ENCODE measurements around the gene EYA2. TPM values are rescaled to one million over a fixed set of nuclear protein-coding genes. Genes with fewer than 3 reads are reported as not detected.
A peak's percentile ranks its signal among the peaks of the same experiment; 100 is the strongest.

EYA2 gene
- total and polyA plus RNA-seq, 2 of the 4 experiments (the other 2 are of a cell fraction): 2.3 to 5.4 TPM

- H4K91ac ChIP-seq (ENCODE audit: insufficient read depth, low read depth, low read length): no peak overlapping the region
- H3K56ac ChIP-seq (ENCODE audit: extremely low read depth, insufficient read depth, low read length): no peak overlapping the region
- ChIA-PET POLR2A (ENCODE audit: unreplicated experiment) (no interaction called here), CTCF (no interaction called here)
- H3K9me1 ChIP-seq (ENCODE audit: insufficient read depth, low read length): no peaks in the 10 kb centered on the region
- no peak overlapping the region for H2AK9ac ChIP-seq (replicated peaks; ENCODE audit: low read depth, low read length, poor library complexity)
- no peak overlapping the region for H3K9ac ChIP-seq (ENCODE audit: low read depth, low read length)
- dilution Hi-C loops (cut with HindIII; ENCODE audit: low sequenced_read_pairs, unreplicated experiment) (no loop called here), in situ Hi-C loops (cut with MboI; ENCODE audit: low sequenced_read_pairs) (no loop called here), intact Hi-C loops (cut with micrococcal nuclease) (no loop called here)
- no peak overlapping the region for H2AFZ ChIP-seq (replicated peaks; ENCODE audit: low read length, poor library complexity)
- no peak overlapping the region for H3K14ac ChIP-seq (replicated peaks; ENCODE audit: low read depth, low read length)
- no TSS peak for BruUV-seq (replicated peaks)
- TF ChIP-seq MAZ (IDR thresholded peaks at IDR 0.05; ENCODE audit: borderline replicate concordance, low read depth, low read length) (no peak), USF2 (IDR thresholded peaks at IDR 0.05; ENCODE audit: low read depth, low read length) (0 out of 2 replicates have a peak, but pooled peaks have one; percentile 22)
- no peak overlapping the region for H3K4me2 ChIP-seq (ENCODE audit: low read depth, low read length)
- ATAC-seq (ENCODE audit: low read depth) (no peak), DNase-seq (no peak)
- no peaks in the 10 kb centered on the region for H4K20me1 ChIP-seq (ENCODE audit: insufficient read depth, low read length)
- no peak overlapping the region for H3K23ac ChIP-seq (ENCODE audit: low read depth, low read length)
- H3K27me3 ChIP-seq (ENCODE audit: control insufficient read depth, insufficient read depth, low read length): no peaks in the 10 kb centered on the region
- no peak overlapping the region for H4K8ac ChIP-seq (ENCODE audit: low read depth in 2 of 2, low read length in 2 of 2)
- no peak overlapping the region for H2BK5ac ChIP-seq (ENCODE audit: low read depth, low read length, poor library complexity, severe bottlenecking)
- no CpG with 5 or more reads among the region's 1 CpG for WGBS, 2 experiments (ENCODE audit: extremely low coverage in 2 of 2, insufficient read length in 1 of 2)
- no peak overlapping the region for H3K27ac ChIP-seq (ENCODE audit: insufficient read depth, low read length)
- H3K36me3 ChIP-seq (ENCODE audit: control insufficient read depth, insufficient read depth, low read length): no peaks in the 10 kb centered on the region
- no peaks in the 10 kb centered on the region for H3K79me1 ChIP-seq (ENCODE audit: low read depth in 1 of 2, low read length in 2 of 2)
- H3K4me3 ChIP-seq (ENCODE audit: insufficient read depth, low read depth, low read length): no peak overlapping the region
- no peaks in the 10 kb centered on the region for H3K4me1 ChIP-seq (ENCODE audit: control insufficient read depth, insufficient read depth, low read length)
- H3K18ac ChIP-seq (ENCODE audit: low read depth, low read length): no peak overlapping the region
- H3K4ac ChIP-seq (ENCODE audit: low read depth, low read length): no peak overlapping the region
- no peak overlapping the region for H2BK15ac ChIP-seq (ENCODE audit: low read depth, low read length)
- H2BK20ac ChIP-seq (ENCODE audit: low read depth, low read length): no peak overlapping the region
- no peak overlapping the region for H2BK120ac ChIP-seq (ENCODE audit: low read depth, low read length)
- H4K5ac ChIP-seq (ENCODE audit: low read depth, low read length): no peak overlapping the region
- peaks cover 5% of the 10 kb centered on the region; the same call in 1 of the 2 replicates for H3K9me3 ChIP-seq (ENCODE audit: control insufficient read depth, insufficient read depth, low read length)
- no peak overlapping the region for H2AK5ac ChIP-seq (ENCODE audit: low read depth, low read length)
Observed at GRCh38 chr20:46870041-46870440, 24.6 kb upstream of the EYA2 start.

All from IMR-90 (cell line).